Smooth muscle cell (in vitro differentiated cells): ENCODE measurements around the gene TBC1D22A. TPM values are rescaled to one million over a fixed set of nuclear protein-coding genes. Genes with fewer than 3 reads are reported as not detected.
"Not testable (repeated sequence)": the region's sequence is repeated elsewhere in the genome, so short reads cannot be mapped to it uniquely, and the experiment has no call there.

Experiments used
- DNase-seq: peaks from one replicate; lab custom pipeline; 2025; ENCODE audit not compliant: unreplicated experiment; lab: John Stamatoyannopoulos, UW
- H2AFZ ChIP-seq: fragments of 200-600 bp; sonication (generic); 2 replicates; pipeline ENCODE4 v1.6.0; 2016; ENCODE audit warnings: antibody characterized with exemption, low read depth, mild to moderate bottlenecking
- H3F3A ChIP-seq: fragments of 200-600 bp; sonication (generic); 2 replicates; pipeline ENCODE4 v1.6.0; 2017; ENCODE audit warnings: antibody characterized with exemption, low read depth
- H3K27ac ChIP-seq: fragments of 200-600 bp; sonication (generic); 2 replicates; pipeline ENCODE4 v1.5.1; 2016; ENCODE audit warnings: low read depth, mild to moderate bottlenecking
- H3K27me3 ChIP-seq: fragments of 200-600 bp; sonication (generic); 2 replicates; pipeline ENCODE4 v1.6.1; 2016; ENCODE audit warnings: low read depth, mild to moderate bottlenecking
- H3K36me3 ChIP-seq: fragments of 200-600 bp; sonication (generic); 2 replicates; pipeline ENCODE4 v1.5.1; 2016; ENCODE audit warnings: low read depth
- H3K4me1 ChIP-seq: fragments of 200-600 bp; sonication (generic); 2 replicates; pipeline ENCODE4 v1.5.1; 2016; ENCODE audit warnings: low read depth
- H3K4me2 ChIP-seq: fragments of 200-600 bp; sonication (generic); 2 replicates; pipeline ENCODE4 v1.6.0; 2016; ENCODE audit warnings: mild to moderate bottlenecking
- H3K4me3 ChIP-seq: fragments of 200-600 bp; sonication (generic); 2 replicates; pipeline ENCODE4 v1.5.1; 2016; ENCODE audit warnings: mild to moderate bottlenecking
- H3K79me2 ChIP-seq: fragments of 200-600 bp; sonication (generic); 2 replicates; pipeline ENCODE4 v1.6.0; 2016; ENCODE audit warnings: low read depth, mild to moderate bottlenecking
- H3K9ac ChIP-seq: fragments of 200-600 bp; sonication (generic); 2 replicates; pipeline ENCODE4 v1.6.0; 2016; ENCODE audit warnings: low read depth
- H3K9me3 ChIP-seq: fragments of 200-600 bp; sonication (generic); replicated peaks from 2 replicates; pipeline ENCODE4 v1.5.1; 2016; ENCODE audit warnings: low read depth
- H4K20me1 ChIP-seq: fragments of 200-600 bp; sonication (generic); 2 replicates; pipeline ENCODE4 v1.6.0; 2016; ENCODE audit warnings: low read depth
- WGBS: methylation state at CpG from one replicate; pipeline ENCODE4 v1.1.7; 2016; ENCODE audit warnings: low lambda C conversion rate; 5-methylcytosine and 5-hydroxymethylcytosine counted together
- polyA plus RNA-seq: library from polyadenylated mRNA; unstranded; fragments of >200 nt; fragmentation: Nextera tagmentation; extraction: Ambion mirVana; gene quantifications from 2 replicates; pipeline ENCODE4 v1.2.1, GENCODE V29; 2016
- total RNA-seq: library from RNA; depleted of rRNA; stranded (reverse); fragments of >200 nt; gene quantifications from 2 replicates; pipeline ENCODE4 v1.2.3, GENCODE V29; 2014
- TF ChIP-seq, protein P1 (sequence below): fragments of 200-600 bp; sonication (generic); IDR thresholded peaks from 2 replicates; pipeline ENCODE4 v1.5.1; 2017; ENCODE audit warnings: borderline replicate concordance, mild to moderate bottlenecking, antibody characterized with exemption; ENCODE audit not compliant: insufficient read depth, poor library complexity, severe bottlenecking

TBC1D22A gene
- total and polyA plus RNA-seq, 2 experiments from 2014 or later = 12.5 to 14.4 TPM

GRCh38 chr22:47168900-47169800 is 406.7 kb downstream of the TBC1D22A start:
- DNase-seq = no peak
- Histone ChIP-seq H3K79me2 (no peaks in the 10 kb centered on the region), H3K36me3 (no peaks in the 10 kb centered on the region), H4K20me1 (no peaks in the 10 kb centered on the region), H3K4me3 (no peak overlapping the region), H3K4me1 (no peaks in the 10 kb centered on the region), H3K4me2 (no peak overlapping the region), H3K9ac (no peak overlapping the region), H3K9me3 (no peaks in the 10 kb centered on the region), H3F3A (no peaks in the 10 kb centered on the region), H3K27me3 (no peaks in the 10 kb centered on the region), H2AFZ (no peak overlapping the region), H3K27ac (no peak overlapping the region)
- TF ChIP-seq, protein P1, sequence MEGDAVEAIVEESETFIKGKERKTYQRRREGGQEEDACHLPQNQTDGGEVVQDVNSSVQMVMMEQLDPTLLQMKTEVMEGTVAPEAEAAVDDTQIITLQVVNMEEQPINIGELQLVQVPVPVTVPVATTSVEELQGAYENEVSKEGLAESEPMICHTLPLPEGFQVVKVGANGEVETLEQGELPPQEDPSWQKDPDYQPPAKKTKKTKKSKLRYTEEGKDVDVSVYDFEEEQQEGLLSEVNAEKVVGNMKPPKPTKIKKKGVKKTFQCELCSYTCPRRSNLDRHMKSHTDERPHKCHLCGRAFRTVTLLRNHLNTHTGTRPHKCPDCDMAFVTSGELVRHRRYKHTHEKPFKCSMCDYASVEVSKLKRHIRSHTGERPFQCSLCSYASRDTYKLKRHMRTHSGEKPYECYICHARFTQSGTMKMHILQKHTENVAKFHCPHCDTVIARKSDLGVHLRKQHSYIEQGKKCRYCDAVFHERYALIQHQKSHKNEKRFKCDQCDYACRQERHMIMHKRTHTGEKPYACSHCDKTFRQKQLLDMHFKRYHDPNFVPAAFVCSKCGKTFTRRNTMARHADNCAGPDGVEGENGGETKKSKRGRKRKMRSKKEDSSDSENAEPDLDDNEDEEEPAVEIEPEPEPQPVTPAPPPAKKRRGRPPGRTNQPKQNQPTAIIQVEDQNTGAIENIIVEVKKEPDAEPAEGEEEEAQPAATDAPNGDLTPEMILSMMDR = no peak
- 85% methylated on average over 25 of the region's 25 CpGs for WGBS

DNA sequence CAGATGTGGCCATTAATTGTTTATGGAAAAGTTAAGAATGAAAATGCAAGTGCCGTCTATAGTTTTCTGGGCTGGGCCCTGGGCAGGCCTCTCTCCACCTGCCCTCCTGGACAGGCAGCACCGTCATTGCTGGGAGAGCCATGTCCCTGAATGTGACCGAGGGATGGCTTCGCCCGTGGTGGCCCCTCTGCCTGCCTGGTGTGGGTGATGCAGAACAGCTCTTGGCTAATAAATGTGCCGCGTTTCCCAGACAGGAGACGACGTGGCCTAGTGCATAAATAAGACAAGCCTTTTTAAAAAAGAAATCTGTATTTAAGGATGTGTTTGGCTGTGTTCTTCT is 407.3 kb downstream of the TBC1D22A start:
- no peak overlapping the region for H3K27ac ChIP-seq
- H3K9me3 ChIP-seq = no peaks in the 10 kb centered on the region
- H3K4me3 ChIP-seq = no peak overlapping the region
- H4K20me1 ChIP-seq = no peaks in the 10 kb centered on the region
- TF ChIP-seq, protein P1 = no peak
- H2AFZ ChIP-seq = no peak overlapping the region
- no peaks in the 10 kb centered on the region for H3F3A ChIP-seq
- no peaks in the 10 kb centered on the region for H3K27me3 ChIP-seq
- no peak overlapping the region for H3K9ac ChIP-seq
- no peaks in the 10 kb centered on the region for H3K4me1 ChIP-seq
- no peak for DNase-seq
- H3K4me2 ChIP-seq = no peak overlapping the region
- WGBS = 92% methylated on average over 9 of the region's 9 CpGs
- no peaks in the 10 kb centered on the region for H3K36me3 ChIP-seq
- H3K79me2 ChIP-seq = no peaks in the 10 kb centered on the region

GRCh38 chr22:47170511-47171440 is 408.3 kb downstream of the TBC1D22A start:
- H3F3A ChIP-seq, H3K4me3 ChIP-seq, H3K36me3 ChIP-seq, H2AFZ ChIP-seq, H3K27ac ChIP-seq, H3K4me1 ChIP-seq, H3K9ac ChIP-seq, H3K4me2 ChIP-seq, H3K79me2 ChIP-seq, H3K9me3 ChIP-seq, H4K20me1 ChIP-seq, DNase-seq, H3K27me3 ChIP-seq: not testable (repeated sequence)
- 92% methylated on average over 21 of the region's 21 CpGs for WGBS

DNA sequence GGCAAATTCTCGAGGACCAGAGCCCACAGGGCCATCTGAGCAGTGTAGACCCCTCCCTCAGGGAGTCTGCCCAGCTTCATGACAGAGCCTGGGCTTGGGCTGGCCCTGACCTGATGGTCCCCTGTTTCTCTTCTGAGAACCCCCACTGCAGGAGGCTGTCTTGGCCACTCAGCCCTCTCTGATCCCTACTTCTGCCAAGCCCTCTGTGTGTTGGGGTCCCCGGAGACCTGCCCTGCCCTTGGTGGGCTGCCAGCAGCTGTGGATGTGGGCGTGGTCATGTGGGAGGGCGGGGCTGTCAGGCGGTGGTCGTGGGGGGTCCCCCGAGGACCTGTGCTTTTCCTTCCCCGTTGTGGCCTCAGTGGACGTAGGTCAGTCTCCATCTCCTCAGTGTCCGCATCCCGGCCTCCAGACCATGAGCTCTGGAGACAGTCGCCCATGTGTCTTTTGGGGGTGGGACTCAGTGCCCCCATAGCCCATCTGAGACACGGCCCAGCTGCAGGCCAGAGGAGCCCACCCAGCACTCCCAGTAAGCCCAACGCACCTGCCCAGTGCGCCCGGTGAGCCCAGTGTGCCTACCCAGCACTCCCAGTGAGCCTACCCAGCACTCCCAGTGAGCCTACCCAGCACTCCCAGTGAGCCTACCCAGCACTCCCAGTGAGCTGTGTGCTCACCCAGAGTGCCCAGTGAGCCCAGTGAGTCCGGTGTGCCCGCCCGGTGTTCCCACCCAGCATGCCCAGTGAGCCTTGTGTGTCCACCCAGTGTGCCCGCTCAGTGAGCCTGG is 409.2 kb downstream of the TBC1D22A start:
- H3K79me2 ChIP-seq = no peaks in the 10 kb centered on the region
- no peaks in the 10 kb centered on the region for H3K4me1 ChIP-seq
- no peaks in the 10 kb centered on the region for H3K36me3 ChIP-seq
- H3K9me3 ChIP-seq = no peaks in the 10 kb centered on the region
- H3K27me3 ChIP-seq = no peaks in the 10 kb centered on the region
- no peak overlapping the region for H3K4me2 ChIP-seq
- H3K27ac ChIP-seq = no peak overlapping the region
- no peaks in the 10 kb centered on the region for H3F3A ChIP-seq
- no peak for DNase-seq
- TF ChIP-seq, protein P1 = no peak
- H3K9ac ChIP-seq = no peak overlapping the region
- H2AFZ ChIP-seq = no peak overlapping the region
- WGBS = 96% methylated on average over 20 of the region's 20 CpGs
- no peak overlapping the region for H3K4me3 ChIP-seq
- H4K20me1 ChIP-seq = no peaks in the 10 kb centered on the region
